WTC11 (cell line): ENCODE measurements around the gene IL12RB2. TPM values are rescaled to one million over a fixed set of nuclear protein-coding genes. Genes with fewer than 3 reads are reported as not detected.

ENCODE experiments used
- ATAC-seq: fragments of 200-7000 bp; cut with Tn5 transposase; 2 replicates; pipeline ENCODE4 v1.10.0; 2021; ENCODE audit warnings: mild to moderate bottlenecking, moderate library complexity
- CTCF ChIA-PET: fragments of 300-600 bp; sonication (Branson Sonifier 250); formaldehyde crosslinking; loops from one replicate; lab custom pipeline; 2021; ENCODE audit warnings: antibody characterized with exemption; lab: Charles Lee
- POLR2A ChIA-PET: fragments of 350-600 bp; sonication (Branson Sonifier 250); formaldehyde crosslinking; loops from one replicate; lab custom pipeline; 2021; ENCODE audit warnings: antibody characterized with exemption; lab: Charles Lee
- DNase-seq: peaks from one replicate; pipeline ENCODE4 v3.0.0; 2021; ENCODE audit warnings: low spot score
- H3K27ac Mint-ChIP-seq: 2 replicates; pipeline ENCODE4 v1.8.0; 2021; ENCODE audit warnings: mixed read lengths
- H3K27me3 Mint-ChIP-seq: 2 replicates; pipeline ENCODE4 v1.8.0; 2021; ENCODE audit warnings: low read depth, mild to moderate bottlenecking, moderate library complexity, mixed read lengths
- H3K36me3 Mint-ChIP-seq: 2 replicates; pipeline ENCODE4 v1.8.0; 2021; ENCODE audit warnings: mixed read lengths
- H3K4me1 Mint-ChIP-seq: 2 replicates; pipeline ENCODE4 v1.8.0; 2022; ENCODE audit warnings: mixed read lengths
- H3K4me3 Mint-ChIP-seq: 2 replicates; pipeline ENCODE4 v1.8.0; 2021; ENCODE audit warnings: mild to moderate bottlenecking, moderate library complexity, mixed read lengths
- H3K9me3 Mint-ChIP-seq: 2 replicates; pipeline ENCODE4 v1.8.0; 2021; ENCODE audit warnings: mixed read lengths
- ATF3 ChIP-seq: sonication (generic); formaldehyde crosslinking; conservative IDR thresholded peaks from 2 replicates; pipeline ENCODE4 v1.8.1; 2022; ENCODE audit warnings: mild to moderate bottlenecking, missing genetic modification reagents
- GRHL2 ChIP-seq: fragments of 250-450 bp; sonication (Bioruptor Pico); IDR thresholded peaks from 2 replicates; pipeline ENCODE4 v1.8.0; 2022; ENCODE audit warnings: mild to moderate bottlenecking, moderate library complexity; ENCODE audit not compliant: insufficient replicate concordance, severe bottlenecking
- MLX ChIP-seq: sonication (generic); formaldehyde crosslinking; IDR thresholded peaks from 2 replicates; pipeline ENCODE4 v1.8.1; 2023; ENCODE audit warnings: mild to moderate bottlenecking, missing genetic modification reagents, moderate library complexity
- NFATC4 ChIP-seq: fragments of 250-450 bp; sonication (Bioruptor Pico); IDR thresholded peaks from 2 replicates; pipeline ENCODE4 v1.9.0; 2021; ENCODE audit warnings: mild to moderate bottlenecking
- RELA ChIP-seq: sonication (generic); formaldehyde crosslinking; IDR thresholded peaks from 2 replicates; pipeline ENCODE4 v1.8.1; 2022; ENCODE audit warnings: missing genetic modification reagents, mild to moderate bottlenecking, borderline replicate concordance
- RORB ChIP-seq: fragments of 250-450 bp; sonication (Bioruptor Pico); IDR thresholded peaks from 2 replicates; pipeline ENCODE4 v1.9.0; 2021; ENCODE audit warnings: mild to moderate bottlenecking
- SMAD3 ChIP-seq: sonication (generic); formaldehyde crosslinking; IDR thresholded peaks from 2 replicates; pipeline ENCODE4 v1.8.0; 2022; ENCODE audit warnings: missing genetic modification reagents, mild to moderate bottlenecking, borderline replicate concordance
- SMAD4 ChIP-seq: sonication (generic); formaldehyde crosslinking; IDR thresholded peaks from 2 replicates; pipeline ENCODE4 v1.8.0; 2022; ENCODE audit warnings: mild to moderate bottlenecking, missing genetic modification reagents
- TEAD4 ChIP-seq: sonication (generic); formaldehyde crosslinking; IDR thresholded peaks from 2 replicates; pipeline ENCODE4 v1.8.0; 2022; ENCODE audit warnings: mild to moderate bottlenecking, missing genetic modification reagents
- ZBTB21 ChIP-seq: sonication (generic); formaldehyde crosslinking; IDR thresholded peaks from 2 replicates; pipeline ENCODE4 v1.8.1; 2023; ENCODE audit warnings: mild to moderate bottlenecking, missing genetic modification reagents, borderline replicate concordance
- ZNF121 ChIP-seq: sonication (generic); formaldehyde crosslinking; IDR thresholded peaks from 2 replicates; pipeline ENCODE4 v1.8.0; 2023; ENCODE audit warnings: missing genetic modification reagents
- ZNF219 ChIP-seq: sonication (generic); formaldehyde crosslinking; IDR thresholded peaks from 2 replicates; pipeline ENCODE4 v1.8.0; 2023; ENCODE audit warnings: missing genetic modification reagents, mild to moderate bottlenecking, borderline replicate concordance
- ZNF317 ChIP-seq: sonication (generic); formaldehyde crosslinking; IDR thresholded peaks from 2 replicates; pipeline ENCODE4 v1.8.1; 2023; ENCODE audit warnings: low read depth, mild to moderate bottlenecking, moderate library complexity, missing genetic modification reagents, borderline replicate concordance
- ZNF416 ChIP-seq: fragments of 250-450 bp; sonication (Bioruptor Pico); IDR thresholded peaks from 2 replicates; pipeline ENCODE4 v1.9.0; 2021; ENCODE audit warnings: mild to moderate bottlenecking, inconsistent platforms
- ZNF423 ChIP-seq: fragments of 250-450 bp; sonication (Bioruptor Pico); IDR thresholded peaks from 2 replicates; pipeline ENCODE4 v2.1.2; 2022; ENCODE audit warnings: mild to moderate bottlenecking, moderate library complexity
- ZNF512 ChIP-seq: sonication (generic); formaldehyde crosslinking; IDR thresholded peaks from 2 replicates; pipeline ENCODE4 v1.8.1; 2022; ENCODE audit warnings: missing genetic modification reagents, borderline replicate concordance
- total RNA-seq: library from RNA; stranded (reverse); gene quantifications from 3 replicates; pipeline ENCODE4 v1.2.3, GENCODE V29; 2021
- TF ChIP-seq, protein P1 (sequence below): sonication (generic); formaldehyde crosslinking; IDR thresholded peaks from 2 replicates; pipeline ENCODE4 v1.8.0; 2023; ENCODE audit warnings: missing genetic modification reagents
- TF ChIP-seq, protein P2 (sequence below): sonication (generic); formaldehyde crosslinking; IDR thresholded peaks from 2 replicates; pipeline ENCODE4 v1.8.0; 2022; ENCODE audit warnings: mild to moderate bottlenecking, missing genetic modification reagents
- TF ChIP-seq, protein P3 (sequence below): sonication (generic); formaldehyde crosslinking; conservative IDR thresholded peaks from 2 replicates; pipeline ENCODE4 v1.8.1; 2023; ENCODE audit warnings: mild to moderate bottlenecking, low read depth, missing genetic modification reagents, moderate library complexity
- TF ChIP-seq, protein P4 (sequence below): fragments of 250-450 bp; sonication (Bioruptor Pico); IDR thresholded peaks from 2 replicates; pipeline ENCODE4 v1.8.0; 2021; ENCODE audit warnings: mild to moderate bottlenecking

IL12RB2 gene
- total RNA-seq, 1 experiment from 2014 or later = 0.81 TPM

DNA sequence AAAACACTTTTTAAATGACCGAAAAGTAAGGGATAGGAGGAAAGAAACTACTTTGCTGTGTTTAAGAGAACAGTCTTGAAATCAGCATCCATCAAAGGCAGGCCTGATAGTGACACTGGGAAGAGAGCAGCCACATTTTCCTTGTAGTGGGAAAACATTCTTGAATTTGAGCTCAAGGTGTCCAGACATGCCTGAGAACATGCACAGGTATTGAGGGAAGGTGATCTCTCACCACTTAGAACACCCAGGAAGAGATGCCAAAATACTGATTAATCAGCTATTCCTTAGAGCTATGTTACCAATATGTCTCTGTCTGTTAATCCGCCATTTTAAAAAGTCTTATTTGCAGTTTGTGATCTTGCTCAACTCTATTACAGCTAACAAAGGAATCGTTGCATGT lies 25.9 kb downstream of the IL12RB2 start (continued):
- TF ChIP-seq SMAD3 (no peak), ZNF219 (CRISPR knock-in tag) (no peak), ATF3 (CRISPR knock-in tag) (no peak), TEAD4 (CRISPR knock-in tag) (no peak), ZNF121 (CRISPR knock-in tag) (no peak), RORB (CRISPR knock-in tag) (no peak), NFATC4 (CRISPR knock-in tag) (no peak), ZNF512 (CRISPR knock-in tag) (no peak), ZNF416 (CRISPR knock-in tag) (no peak), ZBTB21 (CRISPR knock-in tag) (no peak)
- TF ChIP-seq, protein P1, sequence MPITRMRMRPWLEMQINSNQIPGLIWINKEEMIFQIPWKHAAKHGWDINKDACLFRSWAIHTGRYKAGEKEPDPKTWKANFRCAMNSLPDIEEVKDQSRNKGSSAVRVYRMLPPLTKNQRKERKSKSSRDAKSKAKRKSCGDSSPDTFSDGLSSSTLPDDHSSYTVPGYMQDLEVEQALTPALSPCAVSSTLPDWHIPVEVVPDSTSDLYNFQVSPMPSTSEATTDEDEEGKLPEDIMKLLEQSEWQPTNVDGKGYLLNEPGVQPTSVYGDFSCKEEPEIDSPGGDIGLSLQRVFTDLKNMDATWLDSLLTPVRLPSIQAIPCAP (CRISPR knock-in tag) = no peak
- TF ChIP-seq, protein P2, sequence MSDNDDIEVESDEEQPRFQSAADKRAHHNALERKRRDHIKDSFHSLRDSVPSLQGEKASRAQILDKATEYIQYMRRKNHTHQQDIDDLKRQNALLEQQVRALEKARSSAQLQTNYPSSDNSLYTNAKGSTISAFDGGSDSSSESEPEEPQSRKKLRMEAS (CRISPR knock-in tag) = no peak

DNA sequence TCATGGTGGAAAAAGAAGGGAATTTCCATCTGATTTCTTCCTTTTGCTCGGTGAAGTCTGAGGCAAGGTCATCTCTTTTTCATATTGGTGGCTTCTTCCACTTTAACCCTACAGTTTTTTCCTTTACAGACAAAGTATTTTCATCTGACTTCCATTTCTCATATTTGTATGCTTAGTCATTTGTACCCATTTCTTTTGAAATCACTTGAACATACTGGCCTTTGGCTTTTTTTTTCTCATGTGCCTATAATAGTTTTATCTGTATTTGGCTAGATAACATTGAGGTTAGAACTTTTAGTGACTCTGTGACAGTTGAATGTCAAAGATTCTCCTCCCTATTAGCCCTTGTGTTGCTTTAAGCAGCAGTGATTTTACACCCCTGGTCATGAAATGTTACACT lies 27.7 kb downstream of the IL12RB2 start:
- POLR2A ChIA-PET = no interaction called here
- Mint-ChIP-seq H3K36me3 (no peaks in the 10 kb centered on the region), H3K4me1 (peaks cover 39% of the 10 kb centered on the region), H3K27me3 (peaks cover 21% of the 10 kb centered on the region), H3K9me3 (no peaks in the 10 kb centered on the region), H3K27ac (no peak overlapping the region), H3K4me3 (no peak overlapping the region)
- no peak for ATAC-seq
- CTCF ChIA-PET = interaction anchor here (6.0 kb wide), 1 partner anchor 123 kb away, joined by 43 read pairs; no protein-coding TSS in a partner anchor
- TF ChIP-seq, protein P3, sequence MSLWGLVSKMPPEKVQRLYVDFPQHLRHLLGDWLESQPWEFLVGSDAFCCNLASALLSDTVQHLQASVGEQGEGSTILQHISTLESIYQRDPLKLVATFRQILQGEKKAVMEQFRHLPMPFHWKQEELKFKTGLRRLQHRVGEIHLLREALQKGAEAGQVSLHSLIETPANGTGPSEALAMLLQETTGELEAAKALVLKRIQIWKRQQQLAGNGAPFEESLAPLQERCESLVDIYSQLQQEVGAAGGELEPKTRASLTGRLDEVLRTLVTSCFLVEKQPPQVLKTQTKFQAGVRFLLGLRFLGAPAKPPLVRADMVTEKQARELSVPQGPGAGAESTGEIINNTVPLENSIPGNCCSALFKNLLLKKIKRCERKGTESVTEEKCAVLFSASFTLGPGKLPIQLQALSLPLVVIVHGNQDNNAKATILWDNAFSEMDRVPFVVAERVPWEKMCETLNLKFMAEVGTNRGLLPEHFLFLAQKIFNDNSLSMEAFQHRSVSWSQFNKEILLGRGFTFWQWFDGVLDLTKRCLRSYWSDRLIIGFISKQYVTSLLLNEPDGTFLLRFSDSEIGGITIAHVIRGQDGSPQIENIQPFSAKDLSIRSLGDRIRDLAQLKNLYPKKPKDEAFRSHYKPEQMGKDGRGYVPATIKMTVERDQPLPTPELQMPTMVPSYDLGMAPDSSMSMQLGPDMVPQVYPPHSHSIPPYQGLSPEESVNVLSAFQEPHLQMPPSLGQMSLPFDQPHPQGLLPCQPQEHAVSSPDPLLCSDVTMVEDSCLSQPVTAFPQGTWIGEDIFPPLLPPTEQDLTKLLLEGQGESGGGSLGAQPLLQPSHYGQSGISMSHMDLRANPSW (CRISPR knock-in tag) = no peak
- no peak for TF ChIP-seq ZNF423
- TF ChIP-seq, protein P4, sequence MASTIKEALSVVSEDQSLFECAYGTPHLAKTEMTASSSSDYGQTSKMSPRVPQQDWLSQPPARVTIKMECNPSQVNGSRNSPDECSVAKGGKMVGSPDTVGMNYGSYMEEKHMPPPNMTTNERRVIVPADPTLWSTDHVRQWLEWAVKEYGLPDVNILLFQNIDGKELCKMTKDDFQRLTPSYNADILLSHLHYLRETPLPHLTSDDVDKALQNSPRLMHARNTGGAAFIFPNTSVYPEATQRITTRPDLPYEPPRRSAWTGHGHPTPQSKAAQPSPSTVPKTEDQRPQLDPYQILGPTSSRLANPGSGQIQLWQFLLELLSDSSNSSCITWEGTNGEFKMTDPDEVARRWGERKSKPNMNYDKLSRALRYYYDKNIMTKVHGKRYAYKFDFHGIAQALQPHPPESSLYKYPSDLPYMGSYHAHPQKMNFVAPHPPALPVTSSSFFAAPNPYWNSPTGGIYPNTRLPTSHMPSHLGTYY (CRISPR knock-in tag) = no peak
- TF ChIP-seq GRHL2 (CRISPR knock-in tag) = no peak
- TF ChIP-seq MLX (CRISPR knock-in tag) = no peak
- no peak for TF ChIP-seq ZNF416 (CRISPR knock-in tag)
- no peak for TF ChIP-seq RELA
- TF ChIP-seq SMAD4 = no peak
- TF ChIP-seq ZNF317 (CRISPR knock-in tag) = no peak
- TF ChIP-seq, all 79 proteins: peak for 0
- DNase-seq = no peak
